Stimulated activated CD4-positive, alpha-beta T cell treated with anti-CD3 and anti-CD28 coated beads, Interleukin-1b, Interleukin-23, amount 100 ng/mL, for 1 hour (primary cell): ENCODE data around the gene NPIPB9.
"Not testable (repeated sequence)": the region's sequence is repeated elsewhere in the genome, so short reads cannot be mapped to it uniquely, and the experiment has no call there.

Source experiments
- DNase-seq, 2 donors: peaks; one replicate each; pipeline ENCODE4 v3.0.0-alpha.2; 2020; ENCODE audit warnings: low read depth in 2 of 2

Gene NPIPB9

DNA sequence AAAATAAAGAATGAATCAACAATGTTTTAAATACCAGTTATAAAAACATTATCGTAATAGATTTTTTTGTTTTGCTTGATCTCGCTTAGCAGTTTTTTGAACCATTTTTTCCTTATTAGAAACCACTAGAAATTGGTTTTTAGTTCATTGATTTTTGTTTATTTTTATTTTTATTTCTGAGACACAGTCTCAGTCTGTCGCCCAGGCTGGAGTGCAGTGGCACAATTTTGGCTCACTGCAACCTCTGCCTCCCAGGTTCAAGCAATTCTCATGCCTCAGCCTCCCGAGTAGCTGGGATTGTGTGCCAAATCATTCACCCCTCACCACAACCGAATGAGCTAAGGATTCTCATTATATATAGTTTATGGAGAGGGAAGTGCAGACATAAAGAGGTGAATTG, at the start of gene NPIPB9:
Gene NPIPB9, plus strand, starts transcription at position 301 of the 400 bp plus-strand sequence.
- DNase-seq: not testable (repeated sequence)

GRCh38 chr16:28704246-28704645, 47.3 kb upstream of the NPIPB9 start:
- not testable (repeated sequence) for DNase-seq

DNA sequence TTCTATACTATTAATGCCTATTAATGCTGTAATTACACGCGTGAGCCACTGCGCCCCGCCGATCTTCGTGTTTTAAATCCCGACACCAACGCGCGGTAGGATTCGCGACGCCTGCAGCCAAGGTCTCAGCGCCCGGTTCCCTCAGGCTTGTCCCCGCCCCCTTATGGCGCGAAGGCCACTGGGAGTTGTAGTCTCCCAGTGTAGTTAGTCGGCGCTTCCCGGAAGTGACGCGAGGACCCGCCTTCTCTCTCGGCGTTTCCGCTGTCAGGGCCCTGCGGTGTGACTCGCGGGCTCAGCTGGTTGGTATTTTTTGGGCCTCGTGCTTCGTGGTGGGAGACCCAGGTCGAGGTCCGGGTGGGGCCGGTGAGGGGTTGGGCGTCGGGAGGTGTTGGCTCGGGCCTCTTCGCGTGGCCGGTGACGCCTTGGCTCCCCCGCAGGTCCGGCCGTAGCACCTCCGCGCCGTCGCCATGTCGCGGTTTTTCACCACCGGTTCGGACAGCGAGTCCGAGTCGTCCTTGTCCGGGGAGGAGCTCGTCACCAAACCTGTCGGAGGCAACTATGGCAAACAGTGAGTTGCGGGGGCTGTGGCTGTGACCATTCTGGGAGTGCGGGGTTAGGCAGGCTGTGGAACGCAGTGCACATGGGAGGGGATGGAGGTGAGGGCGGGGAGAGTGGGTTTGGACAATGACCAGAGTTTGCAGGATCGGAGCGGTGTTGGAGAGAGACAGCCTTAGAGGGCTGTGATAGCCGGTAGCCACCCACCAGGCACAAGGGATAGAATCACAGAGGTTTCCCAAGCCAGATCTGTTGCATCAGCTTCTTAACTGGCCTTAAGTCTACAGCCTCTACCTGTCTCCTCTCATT, 40.1 kb upstream of the NPIPB9 start, which contains the start of gene EIF3C:
Gene EIF3C, plus strand, starts transcription at position 245 of the 864 bp plus-strand sequence. Its CDS starts 223 bp downstream, at position 468.
- DNase-seq: not testable (repeated sequence)

DNA sequence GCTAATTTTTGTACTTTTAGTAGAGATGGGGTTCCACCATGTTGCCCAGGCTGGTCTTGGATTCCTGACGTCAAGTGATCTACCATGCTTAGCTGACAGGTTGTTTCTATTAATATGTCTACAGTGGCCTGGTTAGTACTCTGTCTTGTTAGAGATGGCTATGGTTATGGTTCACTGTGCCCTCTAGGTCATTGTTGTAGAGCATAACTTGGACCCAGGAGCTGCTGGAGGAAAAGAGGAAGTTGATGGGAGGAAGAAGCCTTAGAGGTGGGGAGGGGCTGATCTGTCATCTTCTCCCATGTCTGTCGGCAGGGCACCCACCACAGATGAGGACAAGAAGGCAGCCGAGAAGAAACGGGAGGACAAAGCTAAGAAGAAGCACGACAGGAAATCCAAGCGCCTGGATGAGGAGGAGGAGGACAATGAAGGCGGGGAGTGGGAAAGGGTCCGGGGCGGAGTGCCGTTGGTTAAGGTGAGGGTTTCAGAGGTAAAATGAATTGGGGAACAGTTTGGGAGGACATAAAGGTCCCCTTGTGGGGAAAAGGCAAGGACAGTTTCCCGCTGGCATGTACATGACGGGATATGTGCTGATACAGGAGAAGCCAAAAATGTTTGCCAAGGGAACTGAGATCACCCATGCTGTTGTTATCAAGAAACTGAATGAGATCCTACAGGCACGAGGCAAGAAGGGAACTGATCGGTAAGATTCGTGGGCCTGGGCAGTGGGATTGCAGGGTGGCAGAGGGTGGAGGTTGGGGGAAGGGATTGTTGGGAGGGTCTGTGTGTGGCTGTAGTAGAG, 28.5 kb upstream of the NPIPB9 start:
- not testable (repeated sequence) for DNase-seq

DNA sequence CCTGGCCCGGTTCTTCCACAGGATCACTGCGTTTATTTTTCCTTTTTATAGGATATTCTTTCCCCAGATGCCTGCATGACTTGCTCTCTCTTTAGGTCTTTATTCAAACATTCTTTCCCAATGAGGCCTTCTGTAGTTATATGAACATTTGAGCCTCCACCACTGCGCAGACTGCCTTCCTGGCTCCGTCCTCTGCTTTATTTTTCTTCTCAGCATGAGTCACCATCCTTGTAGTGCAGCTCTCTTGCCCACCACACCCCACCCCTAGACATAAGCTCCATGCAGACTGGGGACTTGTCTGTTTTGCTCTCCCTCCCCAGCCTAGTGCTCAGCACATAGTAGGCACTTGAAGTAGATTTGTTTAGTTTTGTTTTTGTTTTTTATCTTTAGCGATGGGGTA, 20.3 kb upstream of the NPIPB9 start:
- not testable (repeated sequence) for DNase-seq

GRCh38 chr16:28732455-28733124, 19.0 kb upstream of the NPIPB9 start:
- DNase-seq: not testable (repeated sequence)

- DNase-seq: not testable (repeated sequence)
These were observed 11.8 kb upstream of the NPIPB9 start for GRCh38 chr16:28739787-28740186.

- DNase-seq: not testable (repeated sequence)
These were observed 11.0 kb upstream of the NPIPB9 start for GRCh38 chr16:28740631-28741030.

GRCh38 chr16:28741295-28741694, 10.3 kb upstream of the NPIPB9 start:
- not testable (repeated sequence) for DNase-seq

- not testable (repeated sequence) for DNase-seq
These were observed 4.8 kb upstream of the NPIPB9 start for GRCh38 chr16:28746618-28747350.

DNA sequence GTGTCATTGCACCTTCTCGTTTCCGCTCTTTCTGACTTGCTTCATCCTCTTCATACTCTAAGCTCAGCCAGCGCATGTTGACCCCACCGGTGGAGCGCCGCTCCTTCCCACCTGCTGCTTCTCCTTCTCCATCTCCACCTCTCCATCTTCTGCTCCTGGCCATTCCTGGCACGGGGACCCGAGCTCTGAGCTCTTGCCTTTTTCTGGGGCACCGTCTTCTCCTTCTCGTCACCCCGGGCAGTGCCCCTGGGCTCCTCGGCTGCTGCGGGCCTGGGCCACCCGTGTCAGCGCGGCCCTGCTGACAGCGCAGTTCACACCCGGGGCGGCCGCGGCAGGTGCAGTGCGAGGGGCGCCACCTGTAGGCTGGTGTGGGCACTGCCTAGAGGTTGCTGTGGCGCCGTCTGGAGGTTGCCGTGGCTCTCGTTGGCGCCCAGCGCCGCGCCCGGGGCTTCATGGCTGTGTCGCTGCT, 1.6 kb upstream of the NPIPB9 start:
- DNase-seq: peak; percentile 8 to 33

DNA sequence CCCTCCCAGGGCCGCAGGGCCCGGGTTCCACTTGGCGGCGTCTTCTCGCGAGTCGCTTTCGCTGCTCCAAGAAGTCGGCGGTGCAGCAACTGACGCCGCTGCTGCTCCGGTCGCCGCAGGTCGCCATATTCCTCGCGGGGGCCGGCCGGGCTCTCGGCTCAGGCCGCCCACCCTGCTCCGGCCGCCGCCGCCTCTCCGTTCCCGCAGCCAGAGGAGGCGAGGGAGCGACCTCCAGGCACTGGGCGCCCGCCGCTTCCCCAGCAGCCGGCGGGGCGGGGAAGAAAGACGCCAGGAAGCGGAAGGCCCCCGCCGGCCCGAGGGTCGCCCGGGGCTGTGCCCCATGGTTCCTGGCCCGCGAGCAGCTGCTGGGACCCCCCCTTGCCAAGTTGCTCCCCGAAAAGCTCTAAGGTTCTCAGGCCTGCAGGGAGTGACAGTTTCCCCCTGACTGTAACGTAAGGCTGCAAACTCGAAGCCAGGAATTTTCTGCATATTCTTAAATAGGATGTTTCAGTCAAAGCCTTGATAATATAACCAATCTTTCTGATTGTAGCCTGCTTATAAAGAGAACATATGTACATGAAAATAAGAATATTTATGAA, 1.0 kb upstream of the NPIPB9 start:
- DNase-seq: not testable (repeated sequence)

DNA sequence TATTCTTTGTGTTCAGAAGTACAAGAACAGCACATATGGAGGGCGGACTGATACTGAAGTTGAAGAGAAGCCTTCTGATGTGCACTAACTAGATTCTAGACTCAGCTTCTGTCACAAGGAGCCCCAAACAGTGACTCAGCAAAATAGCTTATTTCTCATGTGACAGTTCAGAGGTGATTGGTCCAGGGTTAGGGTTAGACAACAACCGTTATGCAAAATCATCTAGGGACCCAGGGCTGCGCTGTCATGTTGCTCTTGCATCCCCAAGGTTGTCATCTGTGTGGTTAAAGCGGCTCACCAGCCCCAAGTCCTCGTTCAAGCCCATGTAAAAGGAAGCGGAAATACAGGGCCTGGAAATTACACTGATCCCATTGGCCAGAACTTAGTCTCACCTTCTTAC, 30.1 kb downstream of the NPIPB9 start:
- DNase-seq: not testable (repeated sequence)

GRCh38 chr16:28782357-28782756, 30.8 kb downstream of the NPIPB9 start:
- DNase-seq: not testable (repeated sequence)

- DNase-seq: peak in 1 of 2 donors; percentile 55
These were observed 50.8 kb downstream of the NPIPB9 start for GRCh38 chr16:28802235-28803019.

- DNase-seq: not testable (repeated sequence)
These were observed 56.0 kb downstream of the NPIPB9 start for GRCh38 chr16:28807445-28808120.

GRCh38 chr16:28820016-28820415, 68.4 kb downstream of the NPIPB9 start:
- no peak for DNase-seq

DNA sequence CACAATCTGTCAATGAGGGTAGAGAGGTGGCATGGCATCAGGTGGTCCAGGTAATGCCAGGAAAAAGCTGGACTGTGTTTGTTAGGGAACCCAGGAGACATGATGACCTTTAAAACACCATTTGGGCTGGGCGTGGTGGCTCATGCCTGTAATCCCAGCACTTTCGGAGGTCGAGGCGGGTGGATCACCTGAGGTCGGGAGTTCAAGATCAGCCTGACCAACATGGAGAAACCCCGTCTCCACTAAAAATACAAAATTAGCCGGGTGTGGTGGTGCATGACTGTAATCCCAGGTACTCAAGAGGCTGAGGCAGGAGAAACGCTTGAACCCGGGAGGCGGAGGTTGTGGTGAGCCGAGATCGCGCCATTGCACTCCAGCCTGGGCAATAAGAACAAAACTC, 69.0 kb downstream of the NPIPB9 start:
- not testable (repeated sequence) for DNase-seq

DNA sequence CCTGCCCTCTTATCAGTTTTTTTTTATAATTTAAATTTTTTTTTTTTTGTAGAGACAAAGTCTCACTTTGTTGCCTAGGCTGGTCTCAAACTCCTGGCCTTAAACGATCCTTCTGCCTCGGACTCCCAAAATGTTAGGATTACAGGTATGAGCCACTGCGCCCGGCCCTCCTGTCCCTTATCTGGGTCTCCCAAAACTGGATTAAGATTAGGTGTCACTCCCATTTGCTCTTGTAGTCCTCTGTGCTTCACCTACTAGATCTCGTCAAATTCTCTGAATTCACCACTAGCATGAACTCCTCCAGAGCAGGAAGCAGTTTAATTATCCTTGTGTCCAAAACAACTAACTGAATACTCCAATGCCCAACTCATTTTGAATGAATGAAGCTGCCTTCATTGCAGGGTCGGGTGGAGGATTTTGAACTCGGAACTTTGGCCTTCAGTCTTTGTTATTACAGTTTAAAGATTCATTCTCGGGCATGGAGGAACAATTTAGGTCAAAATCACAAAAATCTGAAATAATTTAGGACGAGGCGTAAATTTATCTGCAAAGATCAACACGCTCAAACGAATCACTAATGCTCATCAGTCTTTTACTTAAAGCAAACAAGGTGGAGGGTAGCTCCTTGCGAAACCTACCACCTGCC, 70.4 kb downstream of the NPIPB9 start:
- DNase-seq: no peak
